GM12801 (cell line): ENCODE results near the gene GCLC.

Source experiments
- TF ChIP-seq, protein P1 (sequence below): IDR thresholded peaks from one replicate; pipeline ENCODE4 v1.5.1; 2011; ENCODE audit warnings: control low read depth; ENCODE audit not compliant: insufficient read length; ENCODE audit errors: extremely low read depth

Gene GCLC

DNA sequence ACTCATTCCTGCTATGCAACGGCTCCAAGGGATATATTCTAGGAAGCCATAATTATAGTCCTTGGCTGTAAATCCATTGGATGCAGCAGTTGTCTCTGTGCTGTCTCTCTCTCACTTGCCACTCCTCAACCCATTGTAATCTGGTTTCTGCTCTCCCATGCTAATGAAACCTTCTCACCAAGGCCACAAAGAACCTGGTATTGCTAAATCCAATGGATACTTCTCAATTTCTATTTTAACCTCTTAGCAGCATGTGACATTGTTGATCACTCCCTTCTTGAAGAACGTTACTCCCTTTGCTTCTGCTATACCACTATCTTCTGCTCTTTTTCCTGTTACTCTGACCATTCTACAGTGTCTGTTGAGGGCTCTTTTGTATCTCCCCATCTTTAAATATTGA lies 39.8 kb upstream of the GCLC start:
- TF ChIP-seq, protein P1, sequence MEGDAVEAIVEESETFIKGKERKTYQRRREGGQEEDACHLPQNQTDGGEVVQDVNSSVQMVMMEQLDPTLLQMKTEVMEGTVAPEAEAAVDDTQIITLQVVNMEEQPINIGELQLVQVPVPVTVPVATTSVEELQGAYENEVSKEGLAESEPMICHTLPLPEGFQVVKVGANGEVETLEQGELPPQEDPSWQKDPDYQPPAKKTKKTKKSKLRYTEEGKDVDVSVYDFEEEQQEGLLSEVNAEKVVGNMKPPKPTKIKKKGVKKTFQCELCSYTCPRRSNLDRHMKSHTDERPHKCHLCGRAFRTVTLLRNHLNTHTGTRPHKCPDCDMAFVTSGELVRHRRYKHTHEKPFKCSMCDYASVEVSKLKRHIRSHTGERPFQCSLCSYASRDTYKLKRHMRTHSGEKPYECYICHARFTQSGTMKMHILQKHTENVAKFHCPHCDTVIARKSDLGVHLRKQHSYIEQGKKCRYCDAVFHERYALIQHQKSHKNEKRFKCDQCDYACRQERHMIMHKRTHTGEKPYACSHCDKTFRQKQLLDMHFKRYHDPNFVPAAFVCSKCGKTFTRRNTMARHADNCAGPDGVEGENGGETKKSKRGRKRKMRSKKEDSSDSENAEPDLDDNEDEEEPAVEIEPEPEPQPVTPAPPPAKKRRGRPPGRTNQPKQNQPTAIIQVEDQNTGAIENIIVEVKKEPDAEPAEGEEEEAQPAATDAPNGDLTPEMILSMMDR, result no peak

DNA sequence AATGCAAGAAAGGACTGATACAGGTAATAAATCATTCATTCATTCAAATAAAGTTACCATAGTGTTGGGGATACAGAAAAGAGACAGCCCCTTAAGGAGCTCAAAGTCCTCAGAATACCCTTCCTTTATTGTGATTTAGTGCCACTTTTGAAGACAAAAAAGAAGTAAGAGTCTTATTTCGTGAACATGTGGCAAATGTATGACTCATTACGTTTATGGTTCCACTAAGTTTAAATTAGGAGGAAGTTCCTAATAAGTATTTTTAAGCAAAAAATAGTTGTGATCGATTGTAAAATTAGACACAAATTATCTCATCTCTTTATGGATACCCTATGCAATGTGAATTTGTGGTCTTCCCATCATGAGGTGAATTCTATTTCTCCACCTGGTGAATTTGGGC lies 38.5 kb upstream of the GCLC start:
- TF ChIP-seq, protein P1, result no peak

DNA sequence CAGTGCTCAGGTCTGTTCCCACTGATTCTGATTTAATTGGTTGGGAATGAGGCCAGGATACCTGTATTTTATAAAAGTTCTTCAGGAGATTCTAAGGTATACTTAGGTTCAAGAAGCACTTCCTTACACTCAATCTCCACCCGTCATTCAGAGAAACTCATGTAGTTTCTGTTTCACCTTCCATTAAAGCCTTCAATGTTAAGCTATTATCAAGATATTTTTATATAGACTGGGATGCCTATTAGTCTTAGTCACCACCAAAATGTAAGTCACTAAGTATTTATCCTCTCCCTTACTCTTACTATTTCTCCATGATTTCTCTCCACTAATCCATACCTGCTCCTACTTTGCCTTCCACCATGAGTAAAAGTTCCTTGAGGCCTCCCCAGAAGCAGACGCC lies 38.1 kb upstream of the GCLC start:
- TF ChIP-seq, protein P1, result no peak

DNA sequence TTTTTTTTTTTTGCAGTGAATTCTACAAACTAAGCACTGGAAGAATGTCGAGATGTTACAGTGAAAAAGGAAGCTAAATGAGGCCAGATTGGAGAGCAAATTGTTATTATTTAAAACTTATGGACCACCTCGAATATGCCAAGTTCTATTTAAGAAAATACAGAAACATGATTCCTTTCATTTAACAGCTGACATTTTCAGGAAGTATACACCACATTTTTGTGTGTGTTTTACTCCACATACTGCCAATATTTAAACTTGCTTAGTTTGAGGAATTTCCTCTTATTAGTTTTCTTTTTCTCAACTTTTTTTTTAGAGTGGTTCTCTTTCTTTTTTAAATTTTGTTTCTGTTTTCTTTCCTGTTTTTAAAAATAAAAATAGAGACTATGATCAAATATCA lies 37.0 kb upstream of the GCLC start:
- TF ChIP-seq, protein P1, result no peak

DNA sequence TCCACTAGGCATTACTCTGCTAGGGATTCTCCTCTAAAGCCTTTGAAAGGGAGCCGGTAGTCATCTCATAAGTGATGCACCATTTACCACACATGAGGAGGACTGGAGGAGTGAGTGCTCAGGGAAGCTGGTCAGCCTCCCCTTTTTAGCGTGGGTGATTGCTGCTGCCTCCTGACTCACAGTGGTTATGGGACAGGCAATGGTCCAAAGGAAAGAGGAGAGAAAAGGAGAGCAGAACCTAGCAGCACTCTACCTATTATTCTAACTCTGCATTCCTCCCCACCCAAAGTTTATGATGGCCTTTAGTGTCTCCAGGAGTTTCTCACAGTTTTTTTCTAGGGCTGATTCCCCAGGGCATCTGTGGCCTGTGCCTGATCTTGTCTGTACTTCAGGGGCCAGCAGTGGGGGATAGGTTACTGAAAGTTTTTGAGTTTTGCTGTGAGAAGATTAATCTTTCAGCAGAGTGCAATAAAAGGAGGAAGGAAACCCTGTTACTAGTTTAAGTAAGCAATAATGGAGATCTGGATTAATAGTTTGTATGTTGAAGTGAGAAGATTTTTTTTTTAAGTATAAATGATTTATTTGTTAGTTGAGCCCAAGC lies 36.4 kb upstream of the GCLC start:
- TF ChIP-seq, protein P1, result no peak

DNA sequence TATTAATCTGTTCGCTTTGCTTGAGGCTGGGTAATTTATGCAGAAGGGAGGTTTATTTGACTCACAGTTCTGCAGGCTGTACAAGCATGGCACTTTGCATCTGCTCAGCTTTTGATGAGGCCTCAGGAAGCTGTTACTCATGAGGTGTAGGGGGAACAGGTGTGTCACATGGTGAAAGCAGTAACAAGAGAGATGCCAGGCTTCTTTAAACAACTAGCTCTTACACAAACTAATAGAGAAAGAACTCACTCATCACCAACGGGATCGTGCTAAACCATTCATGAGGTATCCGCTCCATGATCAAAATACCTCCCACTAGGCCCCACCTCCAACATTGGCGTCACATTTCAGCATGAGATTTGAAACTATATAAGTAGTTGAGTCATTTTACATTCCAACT lies 34.4 kb upstream of the GCLC start:
- TF ChIP-seq, protein P1, result no peak

DNA sequence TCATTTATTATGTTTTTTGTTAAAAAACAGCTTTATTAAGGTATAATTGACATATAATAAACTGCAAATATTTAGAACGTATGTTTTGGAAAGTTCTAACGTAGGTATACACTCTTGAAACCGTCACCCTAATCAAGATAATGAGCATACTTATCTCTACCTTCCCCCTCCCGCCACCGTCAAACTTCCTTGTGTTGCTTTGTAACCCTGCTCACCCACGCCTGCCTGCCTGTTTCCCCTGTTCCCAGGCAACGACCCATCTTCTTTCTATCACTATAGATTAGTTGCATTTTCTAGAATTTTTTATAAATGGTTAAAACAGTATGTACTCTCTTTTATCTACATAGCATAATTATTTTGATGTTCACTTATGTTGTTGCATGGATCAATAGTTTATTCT lies 33.5 kb upstream of the GCLC start:
- TF ChIP-seq, protein P1, result no peak

DNA sequence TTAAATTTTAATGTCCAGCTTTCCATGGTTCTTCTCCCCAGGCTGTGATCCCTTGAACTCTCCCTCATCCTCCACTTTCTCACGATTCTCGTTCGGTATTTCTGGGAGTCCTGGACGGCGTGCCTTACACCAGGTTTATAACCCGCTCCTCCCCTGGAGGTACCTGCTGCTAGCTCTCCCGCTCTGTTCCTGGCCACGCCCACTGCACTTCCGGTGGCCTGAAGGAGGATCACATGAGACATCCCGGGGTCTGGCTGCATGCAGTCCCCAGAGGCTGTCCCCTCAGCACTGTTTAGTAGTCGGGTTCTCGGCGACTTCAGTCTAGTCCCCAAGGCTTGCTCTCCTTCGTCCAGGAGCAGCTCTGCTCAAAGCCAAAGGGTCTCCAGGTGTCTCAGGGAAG lies 28.4 kb upstream of the GCLC start:
- TF ChIP-seq, protein P1, result no peak
